Stimulated activated naive CD8-positive, alpha-beta T cell treated with anti-CD3 and anti-CD28 coated beads, Interleukin-15, Interleukin-2, amounts not matched to agents 100 ng/mL and 50 ng/mL, for 24 hours (primary cell): ENCODE measurements around the gene CTTNBP2NL.

Experiments used
- H3K27ac Mint-ChIP-seq: one replicate; pipeline ENCODE4 v1.8.0; 2021; ENCODE audit warnings: mild to moderate bottlenecking, mixed read lengths
- H3K27me3 Mint-ChIP-seq: one replicate; pipeline ENCODE4 v1.8.0; 2021; ENCODE audit warnings: mixed read lengths
- H3K36me3 Mint-ChIP-seq: one replicate; pipeline ENCODE4 v1.8.0; 2021; ENCODE audit warnings: low read depth, mixed read lengths
- H3K4me1 Mint-ChIP-seq: one replicate; pipeline ENCODE4 v1.8.0; 2021; ENCODE audit warnings: low read depth, mixed read lengths
- H3K4me3 Mint-ChIP-seq: one replicate; pipeline ENCODE4 v1.8.0; 2021; ENCODE audit warnings: mild to moderate bottlenecking, mixed read lengths
- H3K9me3 Mint-ChIP-seq: one replicate; pipeline ENCODE4 v1.8.0; 2021; ENCODE audit warnings: mixed read lengths

Gene CTTNBP2NL

GRCh38 chr1:112492076-112492475 is 96.1 kb downstream of the CTTNBP2NL start:
- no peaks in the 10 kb centered on the region for H3K9me3 Mint-ChIP-seq
- H3K36me3 Mint-ChIP-seq, result no peaks in the 10 kb centered on the region
- no peak overlapping the region for H3K4me3 Mint-ChIP-seq
- H3K27ac Mint-ChIP-seq, result no peak overlapping the region
- no peaks in the 10 kb centered on the region for H3K4me1 Mint-ChIP-seq
- H3K27me3 Mint-ChIP-seq, result peaks cover 37% of the 10 kb centered on the region

GRCh38 chr1:112493351-112493750 is 97.3 kb downstream of the CTTNBP2NL start:
- Mint-ChIP-seq H3K27ac (no peak overlapping the region), H3K36me3 (no peaks in the 10 kb centered on the region), H3K27me3 (peaks cover 50% of the 10 kb centered on the region), H3K4me1 (no peaks in the 10 kb centered on the region), H3K9me3 (no peaks in the 10 kb centered on the region), H3K4me3 (no peak overlapping the region)

- H3K27me3 Mint-ChIP-seq, result peaks cover 55% of the 10 kb centered on the region
- no peaks in the 10 kb centered on the region for H3K9me3 Mint-ChIP-seq
- H3K4me3 Mint-ChIP-seq, result no peak overlapping the region
- peaks cover under 1% of the 10 kb centered on the region for H3K4me1 Mint-ChIP-seq
- H3K36me3 Mint-ChIP-seq, result no peaks in the 10 kb centered on the region
- no peak overlapping the region for H3K27ac Mint-ChIP-seq
These were observed 100.3 kb downstream of the CTTNBP2NL start for GRCh38 chr1:112496290-112496689.

GRCh38 chr1:112501810-112502641 is 106.0 kb downstream of the CTTNBP2NL start:
- Mint-ChIP-seq H3K4me1 (peaks cover 5% of the 10 kb centered on the region), H3K36me3 (no peaks in the 10 kb centered on the region), H3K9me3 (no peaks in the 10 kb centered on the region), H3K27ac (no peak overlapping the region), H3K4me3 (peak overlapping the region; percentile 54), H3K27me3 (peaks cover 67% of the 10 kb centered on the region)

GRCh38 chr1:112502826-112503225 is 106.8 kb downstream of the CTTNBP2NL start:
- Mint-ChIP-seq H3K9me3 (no peaks in the 10 kb centered on the region), H3K4me1 (peaks cover 5% of the 10 kb centered on the region), H3K27me3 (peaks cover 66% of the 10 kb centered on the region), H3K36me3 (no peaks in the 10 kb centered on the region), H3K4me3 (no peak overlapping the region), H3K27ac (no peak overlapping the region)

DNA sequence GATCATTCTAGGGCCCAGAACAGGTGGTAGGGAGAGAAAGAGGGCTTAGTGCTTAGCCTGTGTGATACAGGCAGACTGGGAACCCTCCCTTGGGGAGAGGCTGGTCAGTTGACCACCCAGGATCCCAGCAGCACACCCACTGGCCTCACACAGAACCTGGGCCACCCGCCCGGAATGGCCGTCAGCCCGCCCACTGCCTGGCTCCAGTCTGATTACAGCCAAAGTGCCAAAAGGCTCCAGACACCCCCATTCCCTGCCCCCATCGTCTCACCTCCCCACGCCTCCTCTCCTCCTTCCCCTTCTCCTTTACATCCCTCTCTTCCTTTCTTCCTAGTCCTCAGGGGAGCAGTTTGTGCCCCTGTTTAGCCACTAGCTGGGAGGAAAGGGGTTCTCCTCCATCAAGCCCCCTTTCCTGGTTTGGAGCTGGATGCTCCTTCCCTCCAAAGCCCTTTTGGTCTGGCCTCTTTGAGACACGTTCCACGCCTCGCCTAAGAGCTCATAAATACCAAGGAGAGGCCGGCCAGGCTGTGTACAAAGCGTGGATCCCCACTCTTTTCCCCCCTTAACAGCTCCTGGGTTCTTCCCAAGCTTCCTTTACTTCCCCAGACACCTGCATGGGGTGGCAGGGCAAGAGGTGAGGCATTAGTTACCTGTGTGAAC is 108.1 kb downstream of the CTTNBP2NL start:
- Mint-ChIP-seq H3K4me3 (no peak overlapping the region), H3K27ac (no peak overlapping the region), H3K36me3 (no peaks in the 10 kb centered on the region), H3K27me3 (peaks cover 53% of the 10 kb centered on the region), H3K4me1 (peaks cover 5% of the 10 kb centered on the region), H3K9me3 (no peaks in the 10 kb centered on the region)

DNA sequence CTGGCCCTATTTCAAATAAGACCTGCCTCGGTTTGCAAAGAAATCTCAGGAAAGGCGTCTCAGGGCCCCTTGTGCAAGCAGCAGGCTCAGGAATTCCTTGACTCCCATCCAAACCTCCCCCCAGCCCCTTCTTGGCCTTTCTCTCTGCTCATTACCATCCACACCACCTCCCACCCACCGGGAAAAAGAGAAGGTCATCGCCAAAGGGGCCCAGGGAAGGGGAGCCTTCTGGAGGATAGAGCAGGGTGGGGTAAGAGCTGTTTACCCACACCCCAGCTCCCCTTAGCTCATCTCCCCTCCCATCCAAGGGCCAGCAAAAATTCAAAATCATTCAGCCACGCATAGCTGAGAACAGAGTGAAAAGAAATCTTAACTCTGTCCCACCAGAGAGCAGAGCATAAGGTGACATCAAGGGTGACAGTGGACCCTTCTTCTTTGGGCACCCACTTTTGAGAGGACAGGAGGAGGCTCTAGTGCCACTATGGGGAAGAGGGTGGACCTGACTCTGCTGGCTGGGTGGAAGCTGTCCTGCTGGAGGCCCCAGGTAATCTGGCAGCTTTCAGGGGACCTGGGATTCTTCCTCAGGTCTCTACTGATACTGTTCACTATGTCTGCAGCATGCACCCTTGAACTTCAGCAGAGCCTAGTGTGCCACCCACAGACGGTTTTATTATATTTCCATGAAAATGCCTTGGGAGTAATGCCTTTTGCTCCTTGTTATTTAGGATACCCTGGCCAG is 108.8 kb downstream of the CTTNBP2NL start:
- Mint-ChIP-seq H3K9me3 (no peaks in the 10 kb centered on the region), H3K36me3 (no peaks in the 10 kb centered on the region), H3K4me1 (peaks cover 5% of the 10 kb centered on the region), H3K27me3 (peaks cover 51% of the 10 kb centered on the region), H3K4me3 (no peak overlapping the region), H3K27ac (no peak overlapping the region)

DNA sequence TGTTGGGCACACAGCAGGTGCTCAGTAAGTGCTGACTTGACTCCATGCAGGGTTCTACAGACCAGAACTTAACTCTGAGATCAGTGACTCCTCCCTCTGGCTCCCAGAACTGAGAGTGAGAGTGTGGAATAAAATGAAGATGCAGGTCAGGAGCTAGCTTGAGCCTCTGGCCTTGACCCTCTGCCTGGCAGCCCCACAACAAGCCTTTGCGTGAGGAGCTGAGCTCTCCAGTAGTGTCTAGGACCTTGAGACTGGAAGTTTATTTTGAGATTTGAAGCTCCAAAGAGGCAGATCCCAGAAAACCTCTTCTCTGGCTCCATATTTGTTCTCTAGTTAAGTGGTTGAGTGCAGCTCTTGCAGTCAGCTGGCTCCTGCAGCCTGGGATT is 109.4 kb downstream of the CTTNBP2NL start:
- Mint-ChIP-seq H3K4me1 (peaks cover 5% of the 10 kb centered on the region), H3K36me3 (no peaks in the 10 kb centered on the region), H3K9me3 (no peaks in the 10 kb centered on the region), H3K27ac (no peak overlapping the region), H3K4me3 (no peak overlapping the region), H3K27me3 (peaks cover 54% of the 10 kb centered on the region)

GRCh38 chr1:112505878-112506277 is 109.9 kb downstream of the CTTNBP2NL start:
- Mint-ChIP-seq H3K27me3 (peaks cover 58% of the 10 kb centered on the region), H3K4me1 (peaks cover 5% of the 10 kb centered on the region), H3K27ac (no peak overlapping the region), H3K9me3 (no peaks in the 10 kb centered on the region), H3K4me3 (no peak overlapping the region), H3K36me3 (no peaks in the 10 kb centered on the region)

DNA sequence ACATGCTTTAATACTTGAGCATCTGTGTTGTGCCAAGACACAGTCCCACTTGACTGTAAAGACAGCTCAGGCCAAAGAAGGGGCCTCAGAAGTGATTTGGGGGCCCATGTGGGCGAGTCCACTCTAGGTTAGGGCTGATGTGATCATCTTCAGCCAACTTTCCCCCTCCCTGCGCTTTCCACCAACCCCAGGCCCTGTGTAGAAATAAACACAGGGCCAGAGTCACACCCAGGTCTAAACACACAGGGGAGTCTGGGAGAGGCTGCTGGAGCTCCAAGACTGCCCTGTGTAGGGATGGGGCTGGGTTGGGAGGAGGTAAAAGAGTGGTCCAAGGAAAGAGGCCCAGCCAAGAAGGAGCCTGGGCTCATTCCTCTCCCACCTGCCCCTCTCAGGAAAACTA is 110.3 kb downstream of the CTTNBP2NL start:
- Mint-ChIP-seq H3K4me3 (no peak overlapping the region), H3K27me3 (peaks cover 53% of the 10 kb centered on the region), H3K36me3 (no peaks in the 10 kb centered on the region), H3K9me3 (no peaks in the 10 kb centered on the region), H3K27ac (no peak overlapping the region), H3K4me1 (peaks cover 4% of the 10 kb centered on the region)

DNA sequence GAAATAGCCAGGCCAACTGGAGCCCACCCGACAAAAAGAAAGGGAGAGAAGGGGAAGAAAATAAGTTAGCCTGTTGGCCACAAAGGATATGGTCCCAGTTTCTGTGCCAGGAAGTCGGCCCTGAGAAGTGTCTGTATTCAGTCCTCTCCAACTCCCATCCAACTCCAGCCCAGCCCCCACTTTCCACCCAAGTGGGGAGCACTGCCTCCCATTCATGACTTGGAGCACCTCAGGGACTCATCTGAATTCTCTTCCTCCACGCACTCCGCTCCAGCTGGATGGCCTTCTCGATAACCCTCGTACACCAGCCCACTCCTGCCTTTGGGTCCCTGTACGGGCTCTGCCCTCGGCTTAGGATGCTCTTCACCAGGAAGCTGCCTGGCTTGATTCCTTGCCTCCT is 110.7 kb downstream of the CTTNBP2NL start:
- peaks cover 49% of the 10 kb centered on the region for H3K27me3 Mint-ChIP-seq
- no peak overlapping the region for H3K27ac Mint-ChIP-seq
- H3K9me3 Mint-ChIP-seq, result no peaks in the 10 kb centered on the region
- H3K4me1 Mint-ChIP-seq, result peaks cover under 1% of the 10 kb centered on the region
- H3K36me3 Mint-ChIP-seq, result no peaks in the 10 kb centered on the region
- no peak overlapping the region for H3K4me3 Mint-ChIP-seq

DNA sequence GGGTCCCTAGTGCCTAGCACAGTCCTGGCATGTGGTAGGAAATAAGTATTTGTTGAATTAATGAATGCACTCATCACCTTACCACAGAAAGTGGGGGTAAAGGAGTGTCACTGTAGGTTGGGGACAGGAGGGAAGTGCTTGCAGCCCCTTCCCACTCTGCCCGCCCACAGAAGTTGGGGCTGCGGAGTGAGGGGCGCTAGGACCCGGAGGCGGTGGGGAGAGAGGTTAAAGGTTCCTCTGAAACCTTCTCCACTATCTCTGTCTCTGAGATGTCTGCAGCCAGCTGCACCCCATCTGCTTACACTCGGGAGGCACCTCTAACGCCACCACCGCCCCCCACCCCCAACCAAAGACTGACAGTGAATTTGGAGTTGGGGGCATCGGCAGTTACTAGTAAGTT is 111.3 kb downstream of the CTTNBP2NL start:
- Mint-ChIP-seq H3K27ac (no peak overlapping the region), H3K36me3 (no peaks in the 10 kb centered on the region), H3K27me3 (peaks cover 47% of the 10 kb centered on the region), H3K4me1 (no peaks in the 10 kb centered on the region), H3K9me3 (no peaks in the 10 kb centered on the region), H3K4me3 (peak overlapping the region; percentile 74)

GRCh38 chr1:112507921-112508277 is 111.9 kb downstream of the CTTNBP2NL start:
- H3K4me3 Mint-ChIP-seq, result peak overlapping the region; percentile 74
- no peaks in the 10 kb centered on the region for H3K4me1 Mint-ChIP-seq
- H3K27me3 Mint-ChIP-seq, result peaks cover 41% of the 10 kb centered on the region
- no peaks in the 10 kb centered on the region for H3K36me3 Mint-ChIP-seq
- H3K27ac Mint-ChIP-seq, result no peak overlapping the region
- no peaks in the 10 kb centered on the region for H3K9me3 Mint-ChIP-seq

DNA sequence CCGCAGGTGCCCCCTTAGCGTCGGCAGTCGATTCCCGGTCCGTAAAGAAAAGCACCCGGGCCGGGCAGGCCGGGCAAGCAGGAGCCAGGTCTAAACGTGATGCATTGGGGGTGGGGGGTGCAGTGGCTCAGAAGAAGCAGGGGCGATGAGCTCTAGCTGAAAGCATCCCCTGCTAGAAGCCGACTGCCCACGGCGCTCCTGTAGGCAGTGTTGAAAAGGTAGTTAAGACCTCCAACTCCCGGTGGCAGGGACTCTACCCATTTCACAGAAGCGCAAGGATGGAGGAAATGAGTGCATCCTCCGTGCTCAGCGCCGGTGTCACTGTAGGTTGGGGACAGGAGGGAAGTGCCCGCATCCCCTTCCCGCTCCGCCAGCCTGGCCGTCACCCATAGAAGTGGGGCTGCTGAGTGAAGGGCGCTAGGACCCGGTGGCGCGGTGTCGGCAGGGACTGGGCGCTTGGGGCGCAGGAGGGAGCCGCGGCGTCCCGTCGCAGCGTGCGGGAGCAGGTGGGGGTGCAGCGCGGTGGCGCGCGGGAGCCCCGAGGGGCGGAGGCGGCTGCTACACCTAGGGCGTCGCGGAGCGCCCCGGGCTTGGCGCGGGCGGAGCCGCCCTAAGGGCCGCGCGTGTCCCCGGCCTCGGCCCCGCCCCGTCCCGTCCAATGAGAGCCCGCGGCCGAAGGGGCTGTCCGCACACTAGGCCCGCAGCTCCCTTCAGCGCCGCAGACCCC is 112.4 kb downstream of the CTTNBP2NL start, which contains the start of gene WNT2B:
Gene WNT2B, plus strand, starts transcription at position 688 of the 727 bp plus-strand sequence. CDS start 298 bp downstream, outside the sequence.
- no peaks in the 10 kb centered on the region for H3K4me1 Mint-ChIP-seq
- peak within 1 kb of the TSS; percentile 74 for H3K4me3 Mint-ChIP-seq
- no peaks in the 10 kb centered on the region for H3K9me3 Mint-ChIP-seq
- H3K27me3 Mint-ChIP-seq, result peaks cover 36% of the 10 kb centered on the region
- no peak within 1 kb of the TSS for H3K27ac Mint-ChIP-seq
- no peaks in the 10 kb centered on the region for H3K36me3 Mint-ChIP-seq
